ENCODE data around the gene CRADD. TPM values are rescaled to one million over a fixed set of nuclear protein-coding genes. Genes with fewer than 3 reads are reported as not detected.
"Not testable (repeated sequence)": the region's sequence is repeated elsewhere in the genome, so short reads cannot be mapped to it uniquely, and the experiment has no call there.

The CRADD gene
- polyA plus RNA-seq, 4 donors: 19.0 to 49.4 (median 27.1) TPM

GRCh38 chr12:93885973-93886532 is 208.9 kb downstream of the CRADD start:
- H3K36me3 ChIP-seq (ENCODE audit: control insufficient read depth in 3 of 3, insufficient read depth in 2 of 3, low read depth in 1 of 3, low read length in 3 of 3); H3K27me3 ChIP-seq (ENCODE audit: control insufficient read depth in 3 of 3, insufficient read depth in 3 of 3, low read length in 3 of 3); H3K4me3 ChIP-seq (ENCODE audit: low read depth in 1 of 3, low read length in 3 of 3); H3K4me1 ChIP-seq (ENCODE audit: control insufficient read depth in 3 of 3, insufficient read depth in 2 of 3, low read depth in 1 of 3, low read length in 2 of 3); FAIRE-seq; H3K9me3 ChIP-seq (ENCODE audit: control insufficient read depth in 2 of 2, insufficient read depth in 1 of 2, low read depth in 1 of 2, low read length in 1 of 2); H3K27ac ChIP-seq (ENCODE audit: low read depth in 1 of 3, low read length in 2 of 3); DNase-seq: not testable (repeated sequence)
- 69 to 86% (median 85%) methylated on average over 7 of the region's 7 CpGs for WGBS, 3 donors

- WGBS, 3 donors: 34 to 65% (median 45%) methylated on average over 18 of the region's 18 CpGs
- no peak overlapping the region for H3K27ac ChIP-seq (ENCODE audit: low read depth in 1 of 3, low read length in 2 of 3)
- DNase-seq: peak; percentile 34 to 64
- H3K4me1 ChIP-seq (ENCODE audit: control insufficient read depth in 3 of 3, insufficient read depth in 2 of 3, low read depth in 1 of 3, low read length in 2 of 3): peaks cover 0 to 5% (median 0%) of the 10 kb centered on the region in 3 donors
- no peaks in the 10 kb centered on the region for H3K27me3 ChIP-seq (ENCODE audit: control insufficient read depth in 3 of 3, insufficient read depth in 3 of 3, low read length in 3 of 3)
- no peak overlapping the region for H3K4me3 ChIP-seq (ENCODE audit: low read depth in 1 of 3, low read length in 3 of 3)
- H3K9me3 ChIP-seq (ENCODE audit: control insufficient read depth in 2 of 2, insufficient read depth in 1 of 2, low read depth in 1 of 2, low read length in 1 of 2): no peaks in the 10 kb centered on the region
- H3K36me3 ChIP-seq (ENCODE audit: control insufficient read depth in 3 of 3, insufficient read depth in 2 of 3, low read depth in 1 of 3, low read length in 3 of 3): no peaks in the 10 kb centered on the region
- FAIRE-seq: no peak
Observed at GRCh38 chr12:93886533-93887511, 209.6 kb downstream of the CRADD start.

GRCh38 chr12:93888964-93889363 is 211.8 kb downstream of the CRADD start:
- Histone ChIP-seq H3K36me3 (ENCODE audit: control insufficient read depth in 3 of 3, insufficient read depth in 2 of 3, low read depth in 1 of 3, low read length in 3 of 3) (no peaks in the 10 kb centered on the region), H3K9me3 (ENCODE audit: control insufficient read depth in 2 of 2, insufficient read depth in 1 of 2, low read depth in 1 of 2, low read length in 1 of 2) (no peaks in the 10 kb centered on the region), H3K4me3 (ENCODE audit: low read depth in 1 of 3, low read length in 3 of 3) (no peak overlapping the region), H3K27me3 (ENCODE audit: control insufficient read depth in 3 of 3, insufficient read depth in 3 of 3, low read length in 3 of 3) (no peaks in the 10 kb centered on the region), H3K4me1 (ENCODE audit: control insufficient read depth in 3 of 3, insufficient read depth in 2 of 3, low read depth in 1 of 3, low read length in 2 of 3) (peaks cover 0 to 8% (median 0%) of the 10 kb centered on the region in 3 donors), H3K27ac (ENCODE audit: low read depth in 1 of 3, low read length in 2 of 3) (no peak overlapping the region)
- no peak for FAIRE-seq
- WGBS, 3 donors: 91 to 100% (median 92%) methylated on average over 3 of the region's 3 CpGs
- DNase-seq: no peak

GRCh38 chr12:93889516-93890212 is 212.5 kb downstream of the CRADD start:
- 86 to 94% (median 93%) methylated on average over 9 of the region's 9 CpGs for WGBS, 3 donors
- Histone ChIP-seq H3K4me1 (ENCODE audit: control insufficient read depth in 3 of 3, insufficient read depth in 2 of 3, low read depth in 1 of 3, low read length in 2 of 3) (peaks cover 0 to 15% (median 0%) of the 10 kb centered on the region in 3 donors), H3K9me3 (ENCODE audit: control insufficient read depth in 2 of 2, insufficient read depth in 1 of 2, low read depth in 1 of 2, low read length in 1 of 2) (no peaks in the 10 kb centered on the region), H3K27me3 (ENCODE audit: control insufficient read depth in 3 of 3, insufficient read depth in 3 of 3, low read length in 3 of 3) (no peaks in the 10 kb centered on the region), H3K36me3 (ENCODE audit: control insufficient read depth in 3 of 3, insufficient read depth in 2 of 3, low read depth in 1 of 3, low read length in 3 of 3) (no peaks in the 10 kb centered on the region), H3K27ac (ENCODE audit: low read depth in 1 of 3, low read length in 2 of 3) (no peak overlapping the region), H3K4me3 (ENCODE audit: low read depth in 1 of 3, low read length in 3 of 3) (no peak overlapping the region)
- no peak for FAIRE-seq
- DNase-seq: no peak

- H3K4me3 ChIP-seq (ENCODE audit: low read depth in 1 of 3, low read length in 3 of 3): no peak overlapping the region
- H3K4me1 ChIP-seq (ENCODE audit: control insufficient read depth in 3 of 3, insufficient read depth in 2 of 3, low read depth in 1 of 3, low read length in 2 of 3): peaks cover 0 to 11% (median 2%) of the 10 kb centered on the region in 3 donors
- DNase-seq: no peak
- no peaks in the 10 kb centered on the region for H3K27me3 ChIP-seq (ENCODE audit: control insufficient read depth in 3 of 3, insufficient read depth in 3 of 3, low read length in 3 of 3)
- peak overlapping the region in 2 of 3 donors; percentile 6 to 42 for H3K27ac ChIP-seq (ENCODE audit: low read depth in 1 of 3, low read length in 2 of 3)
- FAIRE-seq: no peak
- no peaks in the 10 kb centered on the region for H3K9me3 ChIP-seq (ENCODE audit: control insufficient read depth in 2 of 2, insufficient read depth in 1 of 2, low read depth in 1 of 2, low read length in 1 of 2)
- 75 to 82% (median 81%) methylated on average over 14 of the region's 14 CpGs for WGBS, 3 donors
- no peaks in the 10 kb centered on the region for H3K36me3 ChIP-seq (ENCODE audit: control insufficient read depth in 3 of 3, insufficient read depth in 2 of 3, low read depth in 1 of 3, low read length in 3 of 3)
Observed at GRCh38 chr12:93892423-93893268, 215.5 kb downstream of the CRADD start.

DNA sequence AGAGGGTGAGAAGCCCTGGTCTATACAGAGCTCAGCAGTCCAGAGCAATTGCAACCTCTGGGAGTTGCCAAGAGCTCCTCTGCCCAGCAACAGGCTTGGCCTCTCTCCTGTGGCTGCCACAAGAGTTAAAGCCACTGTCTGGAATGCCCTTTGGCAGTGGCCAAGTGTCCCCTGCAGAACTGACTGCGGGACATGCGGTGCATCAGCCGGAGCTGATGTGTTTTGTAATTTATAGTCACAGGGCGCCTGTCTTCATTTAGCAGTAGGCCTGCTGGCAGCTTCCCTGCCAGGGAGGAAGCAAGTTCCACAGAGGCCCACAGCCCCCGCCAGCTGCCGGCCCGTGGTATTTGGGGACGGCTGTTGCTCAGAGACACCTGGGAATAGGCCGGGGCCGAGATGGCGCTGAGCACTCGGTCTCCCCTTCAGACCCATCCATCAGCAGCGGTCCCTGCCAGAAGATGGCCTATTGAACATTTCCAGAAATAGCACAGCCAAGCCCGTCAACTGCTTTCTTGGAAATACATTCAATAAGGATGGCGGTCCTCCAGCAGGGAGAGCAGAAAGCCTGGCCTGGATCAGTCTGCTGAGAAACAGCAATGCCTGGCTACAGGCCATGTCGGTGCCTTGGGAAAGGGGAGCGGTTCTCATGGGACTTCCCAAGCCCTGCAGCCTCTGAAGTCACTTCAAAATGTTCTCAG is 217.4 kb downstream of the CRADD start:
- FAIRE-seq: no peak

GRCh38 chr12:93895089-93895445 is 217.9 kb downstream of the CRADD start:
- Histone ChIP-seq H3K4me3 (ENCODE audit: low read depth in 1 of 3, low read length in 3 of 3) (no peak overlapping the region), H3K27ac (ENCODE audit: low read depth in 1 of 3, low read length in 2 of 3) (peak overlapping the region in 2 of 3 donors; percentile 4 to 13), H3K4me1 (ENCODE audit: control insufficient read depth in 3 of 3, insufficient read depth in 2 of 3, low read depth in 1 of 3, low read length in 2 of 3) (peaks cover 0 to 32% (median 11%) of the 10 kb centered on the region in 3 donors), H3K36me3 (ENCODE audit: control insufficient read depth in 3 of 3, insufficient read depth in 2 of 3, low read depth in 1 of 3, low read length in 3 of 3) (no peaks in the 10 kb centered on the region), H3K9me3 (ENCODE audit: control insufficient read depth in 2 of 2, insufficient read depth in 1 of 2, low read depth in 1 of 2, low read length in 1 of 2) (peaks cover 0 to 5% of the 10 kb centered on the region in 2 donors), H3K27me3 (ENCODE audit: control insufficient read depth in 3 of 3, insufficient read depth in 3 of 3, low read length in 3 of 3) (no peaks in the 10 kb centered on the region)
- WGBS, 3 donors: 52 to 76% (median 59%) methylated on average over 6 of the region's 6 CpGs
- DNase-seq (no peak), FAIRE-seq (no peak)

More for the DNA sequence above, 217.4 kb downstream of the CRADD start:
- H3K27ac ChIP-seq (ENCODE audit: low read depth in 1 of 3, low read length in 2 of 3): peak overlapping the region in 2 of 3 donors; percentile 16 to 22
- H3K4me3 ChIP-seq (ENCODE audit: low read depth in 1 of 3, low read length in 3 of 3): no peak overlapping the region
- H3K27me3 ChIP-seq (ENCODE audit: control insufficient read depth in 3 of 3, insufficient read depth in 3 of 3, low read length in 3 of 3): no peaks in the 10 kb centered on the region
- DNase-seq: peak; percentile 32 to 60
- peaks cover 0 to 27% (median 11%) of the 10 kb centered on the region in 3 donors for H3K4me1 ChIP-seq (ENCODE audit: control insufficient read depth in 3 of 3, insufficient read depth in 2 of 3, low read depth in 1 of 3, low read length in 2 of 3)
- H3K36me3 ChIP-seq (ENCODE audit: control insufficient read depth in 3 of 3, insufficient read depth in 2 of 3, low read depth in 1 of 3, low read length in 3 of 3): no peaks in the 10 kb centered on the region
- 31 to 48% (median 33%) methylated on average over 15 to 17 of the region's 17 CpGs for WGBS, 3 donors
- peaks cover 0 to 5% of the 10 kb centered on the region in 2 donors for H3K9me3 ChIP-seq (ENCODE audit: control insufficient read depth in 2 of 2, insufficient read depth in 1 of 2, low read depth in 1 of 2, low read length in 1 of 2)

All from small intestine (tissue), 7 donors.